ENCODE results near the gene CHST12.

Gene CHST12

DNA sequence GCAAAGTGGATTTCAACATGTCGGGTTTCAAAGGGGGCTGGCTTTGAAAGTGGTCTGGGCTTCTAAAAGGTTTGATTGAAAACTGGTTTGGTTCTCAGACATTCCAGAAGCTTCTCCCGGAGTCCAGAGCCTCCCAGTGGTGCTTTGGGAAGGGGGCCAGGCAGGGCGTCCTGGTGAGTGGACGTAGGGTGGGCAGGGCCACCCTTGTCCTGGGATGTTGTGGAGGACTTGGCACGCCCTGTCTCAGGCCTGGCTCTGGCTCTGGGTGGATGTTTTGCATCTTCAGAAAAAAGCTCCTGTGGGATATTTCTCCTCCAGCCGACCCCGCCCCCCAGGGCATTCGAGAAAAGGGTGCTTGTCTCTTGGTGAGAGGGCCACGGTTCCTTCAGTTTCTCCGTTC, 41.6 kb downstream of the CHST12 start:
- TF ChIP-seq, protein P1, sequence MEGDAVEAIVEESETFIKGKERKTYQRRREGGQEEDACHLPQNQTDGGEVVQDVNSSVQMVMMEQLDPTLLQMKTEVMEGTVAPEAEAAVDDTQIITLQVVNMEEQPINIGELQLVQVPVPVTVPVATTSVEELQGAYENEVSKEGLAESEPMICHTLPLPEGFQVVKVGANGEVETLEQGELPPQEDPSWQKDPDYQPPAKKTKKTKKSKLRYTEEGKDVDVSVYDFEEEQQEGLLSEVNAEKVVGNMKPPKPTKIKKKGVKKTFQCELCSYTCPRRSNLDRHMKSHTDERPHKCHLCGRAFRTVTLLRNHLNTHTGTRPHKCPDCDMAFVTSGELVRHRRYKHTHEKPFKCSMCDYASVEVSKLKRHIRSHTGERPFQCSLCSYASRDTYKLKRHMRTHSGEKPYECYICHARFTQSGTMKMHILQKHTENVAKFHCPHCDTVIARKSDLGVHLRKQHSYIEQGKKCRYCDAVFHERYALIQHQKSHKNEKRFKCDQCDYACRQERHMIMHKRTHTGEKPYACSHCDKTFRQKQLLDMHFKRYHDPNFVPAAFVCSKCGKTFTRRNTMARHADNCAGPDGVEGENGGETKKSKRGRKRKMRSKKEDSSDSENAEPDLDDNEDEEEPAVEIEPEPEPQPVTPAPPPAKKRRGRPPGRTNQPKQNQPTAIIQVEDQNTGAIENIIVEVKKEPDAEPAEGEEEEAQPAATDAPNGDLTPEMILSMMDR (conservative IDR thresholded peaks at IDR 0.05; ENCODE audit: low read length) = no peak; the same call in 1 of the 2 replicates
- DNase-seq (ENCODE audit: low read depth) = peak; percentile 48
- H3K4me3 ChIP-seq (ENCODE audit: low read length) = no peak overlapping the region

DNA sequence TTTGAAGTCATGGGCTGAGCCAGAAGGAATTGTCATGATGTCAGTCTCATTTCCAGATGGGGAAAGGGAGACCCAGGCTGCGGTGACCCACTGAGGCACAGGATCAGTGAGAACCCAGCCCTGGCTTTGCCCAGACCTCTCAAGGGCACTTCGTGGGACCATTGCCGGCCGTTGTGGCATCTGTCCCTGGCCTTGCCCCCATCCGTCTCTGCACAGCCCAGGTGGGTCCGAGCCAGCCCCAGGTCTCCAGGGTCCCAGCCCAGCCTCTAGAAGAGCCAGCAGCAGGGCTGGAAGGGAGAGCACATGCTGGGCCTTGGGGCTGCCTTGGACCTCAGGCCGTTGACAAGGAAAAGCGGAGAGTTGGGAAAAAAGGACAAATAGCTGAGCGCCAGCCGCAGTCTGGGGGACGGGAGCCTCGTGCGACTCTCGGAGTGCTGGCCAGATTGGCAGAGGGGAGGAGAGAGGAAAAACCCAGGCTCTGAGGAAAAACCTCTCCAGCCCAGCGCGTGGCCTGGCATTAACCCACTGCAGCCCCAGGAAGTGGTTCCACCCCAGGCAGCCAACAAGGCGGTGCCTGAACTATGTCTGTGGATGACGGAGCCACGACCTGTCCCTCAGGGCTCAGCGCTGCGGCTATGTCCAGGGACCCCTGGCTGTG, 42.6 kb downstream of the CHST12 start:
- peak; percentile 25 for DNase-seq (ENCODE audit: low read depth)
- H3K4me3 ChIP-seq (ENCODE audit: low read length) = no peak overlapping the region
- TF ChIP-seq, protein P1 (conservative IDR thresholded peaks at IDR 0.05; ENCODE audit: low read length) = no peak

DNA sequence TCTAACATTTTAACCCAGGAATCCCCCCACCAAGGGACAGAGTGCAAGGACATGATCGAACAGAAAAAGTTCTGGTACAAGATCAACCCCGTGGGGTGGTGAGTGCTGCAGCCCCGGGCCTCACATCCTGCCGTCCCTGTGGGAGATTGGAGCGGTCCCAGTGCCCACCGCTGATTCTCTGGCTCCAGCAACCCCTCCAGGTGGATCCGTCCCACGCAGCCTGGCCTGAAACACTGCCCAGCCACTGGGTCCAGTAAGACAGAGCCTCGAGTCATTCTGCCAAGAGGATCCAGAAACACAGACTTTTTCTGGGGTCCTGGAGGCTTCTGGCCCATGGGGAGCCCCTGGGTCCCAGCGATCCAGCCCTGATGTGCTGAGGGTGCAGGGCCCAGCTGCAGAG, 43.3 kb downstream of the CHST12 start:
- DNase-seq (ENCODE audit: low read depth) = no peak
- no peak overlapping the region for H3K4me3 ChIP-seq (ENCODE audit: low read length)
- TF ChIP-seq, protein P1 (conservative IDR thresholded peaks at IDR 0.05; ENCODE audit: low read length) = no peak

DNA sequence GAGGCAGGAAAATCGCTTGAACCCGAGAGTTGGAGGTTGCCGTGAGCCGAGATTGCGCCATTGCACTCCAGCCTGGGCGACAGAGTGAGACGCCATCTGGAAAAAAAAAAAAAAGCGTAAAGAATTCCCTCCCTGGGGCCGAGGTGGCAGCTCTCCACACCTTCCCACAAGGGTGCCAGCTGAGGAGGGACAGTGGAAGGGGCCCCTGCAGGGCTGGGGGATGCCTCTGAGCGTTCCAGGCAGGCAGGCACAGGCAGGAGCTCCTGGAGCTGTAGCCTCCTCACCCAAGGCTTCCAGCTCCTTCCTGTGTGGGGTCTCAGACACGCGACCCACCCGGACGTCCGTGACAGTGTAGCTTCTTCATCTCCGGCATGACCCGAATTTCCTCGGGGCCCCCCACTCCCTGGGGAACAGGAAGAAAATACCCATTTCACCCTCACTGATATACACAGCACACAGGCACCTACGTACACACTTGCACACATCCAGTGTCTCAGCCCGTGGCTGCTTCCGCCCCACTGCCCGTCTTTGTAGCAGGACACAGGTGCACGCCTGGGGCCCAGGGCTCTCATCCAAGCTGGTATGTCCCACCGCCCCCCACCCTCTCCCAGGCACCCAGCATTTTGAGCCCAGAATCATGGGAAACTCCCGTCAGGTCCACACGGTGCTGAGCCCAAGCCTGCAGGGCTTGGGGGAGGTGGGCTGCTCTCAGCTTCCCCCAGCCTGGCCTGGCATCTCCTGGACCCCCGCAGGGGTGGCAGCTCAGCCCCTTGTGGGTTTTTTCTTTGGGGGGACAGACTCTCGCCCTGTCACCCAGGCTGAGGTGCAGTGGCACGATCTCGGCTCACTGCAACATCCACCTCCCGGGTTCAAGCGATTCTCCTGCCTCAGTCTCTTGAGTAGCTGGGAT, 47.0 kb downstream of the CHST12 start:
- TF ChIP-seq, protein P1 (conservative IDR thresholded peaks at IDR 0.05; ENCODE audit: low read length) = no peak
- no peak overlapping the region for H3K4me3 ChIP-seq (ENCODE audit: low read length)
- DNase-seq (ENCODE audit: low read depth) = no peak

DNA sequence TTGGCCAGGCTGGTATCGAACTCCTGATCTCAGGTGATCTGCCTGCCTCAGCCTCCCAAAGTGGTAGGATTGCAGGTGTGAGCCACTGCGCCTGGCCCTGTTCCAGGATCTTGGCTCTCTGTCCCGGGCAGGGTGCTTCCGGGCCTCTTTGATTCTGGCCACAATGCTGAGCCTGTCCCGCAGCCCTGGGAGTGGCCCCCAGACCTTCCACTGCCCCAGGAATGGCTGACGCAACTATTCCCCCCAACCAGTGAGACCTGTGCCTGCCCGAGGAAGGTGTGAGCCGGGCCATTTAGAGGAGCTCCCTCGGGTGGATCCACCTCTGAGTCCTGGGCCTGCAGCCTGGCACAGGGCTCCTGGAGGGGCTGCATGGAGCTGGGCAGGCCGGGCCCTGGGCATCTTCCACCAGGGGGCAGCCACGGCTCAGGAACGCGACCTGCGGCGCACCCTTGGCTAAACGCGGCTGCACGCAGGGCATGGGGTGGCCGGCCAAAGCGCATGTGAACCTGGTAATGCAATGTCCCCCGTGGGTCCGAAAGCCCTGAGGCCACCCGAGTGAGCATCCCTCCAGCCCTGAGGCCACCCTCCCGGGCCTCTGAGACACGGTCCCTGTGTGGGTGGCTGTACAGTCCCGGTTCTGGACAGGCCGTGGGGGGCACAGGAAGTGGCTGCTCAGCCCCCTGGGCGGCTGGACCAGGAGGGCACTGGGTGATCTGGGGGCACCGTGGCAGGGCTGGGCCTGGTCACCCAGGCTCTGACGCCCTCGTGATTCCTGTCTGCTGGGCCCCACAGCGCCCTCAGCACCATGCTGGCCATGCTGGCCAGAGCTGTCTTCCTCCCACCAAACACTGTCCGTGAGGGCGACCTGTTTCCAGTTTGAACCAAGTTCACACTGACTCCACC, 48.0 kb downstream of the CHST12 start:
- TF ChIP-seq, protein P1 (conservative IDR thresholded peaks at IDR 0.05; ENCODE audit: low read length) = peak; percentile 75
- H3K4me3 ChIP-seq (ENCODE audit: low read length) = peak overlapping the region; percentile 43
- peak; percentile 62 for DNase-seq (ENCODE audit: low read depth)

DNA sequence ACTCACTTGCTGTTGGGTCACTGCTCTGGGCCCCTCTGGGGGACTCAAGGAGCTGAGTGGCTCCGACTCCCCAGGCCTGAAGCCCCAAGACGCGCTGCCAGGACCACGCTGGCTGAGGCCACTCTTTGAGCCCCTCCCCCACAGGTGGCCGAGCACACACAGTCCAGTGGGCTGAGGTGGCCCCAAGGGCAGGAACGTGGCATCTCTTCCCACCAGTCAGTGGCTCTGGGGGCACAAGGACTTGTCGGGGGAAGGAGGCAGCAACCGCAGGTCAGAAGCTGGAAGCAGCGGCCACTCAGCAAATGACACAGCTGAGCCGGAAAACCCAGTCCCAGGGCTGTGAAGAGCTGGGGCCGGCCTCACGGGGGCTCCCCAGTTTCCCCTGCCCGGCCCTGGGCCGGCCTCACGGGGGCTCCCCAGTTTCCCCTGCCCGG, 48.7 kb downstream of the CHST12 start:
- no peak overlapping the region for H3K4me3 ChIP-seq (ENCODE audit: low read length)
- DNase-seq (ENCODE audit: low read depth) = no peak
- TF ChIP-seq, protein P1 (conservative IDR thresholded peaks at IDR 0.05; ENCODE audit: low read length) = no peak

All from AG10803 (cell line).